ENCODE measurements around the gene COX4I1.
"Not testable (repeated sequence)": the region's sequence is repeated elsewhere in the genome, so short reads cannot be mapped to it uniquely, and the experiment has no call there.

COX4I1 gene

DNA sequence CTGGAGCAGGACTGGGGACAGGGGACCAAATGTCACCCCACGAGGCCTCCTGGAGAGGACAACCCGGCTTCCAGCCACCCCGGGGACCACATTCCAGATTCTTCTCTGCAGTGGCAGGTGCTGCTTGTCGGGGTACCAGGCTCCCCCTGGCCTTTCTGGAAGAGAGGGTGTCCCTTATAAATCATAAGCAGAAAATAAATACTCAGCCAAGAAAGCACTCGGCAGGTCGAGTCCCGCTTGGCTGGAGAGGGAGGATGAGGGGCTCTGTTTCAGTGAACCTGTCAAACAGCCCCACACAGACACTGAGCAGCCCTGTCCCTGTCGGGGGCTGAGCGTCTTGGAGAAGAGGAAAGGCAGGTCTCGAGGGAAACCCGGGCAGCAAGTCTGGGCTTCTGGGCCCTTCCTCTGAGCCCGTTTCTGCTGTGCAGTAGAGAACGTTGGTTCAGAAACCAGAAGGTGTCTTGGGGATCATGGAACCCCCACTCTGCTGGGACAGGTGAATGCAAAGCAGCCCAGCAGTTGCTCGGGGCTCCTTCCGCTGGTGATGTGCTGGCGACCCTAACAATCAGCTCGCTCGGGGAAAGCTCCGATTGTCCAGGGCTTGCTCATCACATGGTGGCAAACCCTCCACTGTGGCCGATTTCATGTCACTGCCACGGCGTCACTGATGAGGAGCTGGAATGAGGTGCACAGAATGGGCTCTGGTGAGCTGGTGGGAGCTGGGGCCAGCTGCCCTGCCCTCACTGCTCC is 36.6 kb downstream of the COX4I1 start:
- Histone ChIP-seq H3K27me3 (ENCODE audit: control insufficient read depth, insufficient read depth, low read length) (peaks cover 4% of the 10 kb centered on the region), H3K9me3 (ENCODE audit: control insufficient read depth, low read length) (no peaks in the 10 kb centered on the region), H3K79me2 (no peaks in the 10 kb centered on the region), H3K4me1 (no peaks in the 10 kb centered on the region), H3K27ac (no peak overlapping the region), H3K4me2 (ENCODE audit: low read length) (no peak overlapping the region), H3K9ac (no peak overlapping the region), H3K4me3 (ENCODE audit: low read depth, low read length) (no peak overlapping the region), H2AFZ (no peak overlapping the region), H3K36me3 (ENCODE audit: control insufficient read depth, insufficient read depth, low read length) (no peaks in the 10 kb centered on the region)
- TF ChIP-seq, protein P1, sequence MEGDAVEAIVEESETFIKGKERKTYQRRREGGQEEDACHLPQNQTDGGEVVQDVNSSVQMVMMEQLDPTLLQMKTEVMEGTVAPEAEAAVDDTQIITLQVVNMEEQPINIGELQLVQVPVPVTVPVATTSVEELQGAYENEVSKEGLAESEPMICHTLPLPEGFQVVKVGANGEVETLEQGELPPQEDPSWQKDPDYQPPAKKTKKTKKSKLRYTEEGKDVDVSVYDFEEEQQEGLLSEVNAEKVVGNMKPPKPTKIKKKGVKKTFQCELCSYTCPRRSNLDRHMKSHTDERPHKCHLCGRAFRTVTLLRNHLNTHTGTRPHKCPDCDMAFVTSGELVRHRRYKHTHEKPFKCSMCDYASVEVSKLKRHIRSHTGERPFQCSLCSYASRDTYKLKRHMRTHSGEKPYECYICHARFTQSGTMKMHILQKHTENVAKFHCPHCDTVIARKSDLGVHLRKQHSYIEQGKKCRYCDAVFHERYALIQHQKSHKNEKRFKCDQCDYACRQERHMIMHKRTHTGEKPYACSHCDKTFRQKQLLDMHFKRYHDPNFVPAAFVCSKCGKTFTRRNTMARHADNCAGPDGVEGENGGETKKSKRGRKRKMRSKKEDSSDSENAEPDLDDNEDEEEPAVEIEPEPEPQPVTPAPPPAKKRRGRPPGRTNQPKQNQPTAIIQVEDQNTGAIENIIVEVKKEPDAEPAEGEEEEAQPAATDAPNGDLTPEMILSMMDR (IDR thresholded peaks at IDR 0.05), result no peak

DNA sequence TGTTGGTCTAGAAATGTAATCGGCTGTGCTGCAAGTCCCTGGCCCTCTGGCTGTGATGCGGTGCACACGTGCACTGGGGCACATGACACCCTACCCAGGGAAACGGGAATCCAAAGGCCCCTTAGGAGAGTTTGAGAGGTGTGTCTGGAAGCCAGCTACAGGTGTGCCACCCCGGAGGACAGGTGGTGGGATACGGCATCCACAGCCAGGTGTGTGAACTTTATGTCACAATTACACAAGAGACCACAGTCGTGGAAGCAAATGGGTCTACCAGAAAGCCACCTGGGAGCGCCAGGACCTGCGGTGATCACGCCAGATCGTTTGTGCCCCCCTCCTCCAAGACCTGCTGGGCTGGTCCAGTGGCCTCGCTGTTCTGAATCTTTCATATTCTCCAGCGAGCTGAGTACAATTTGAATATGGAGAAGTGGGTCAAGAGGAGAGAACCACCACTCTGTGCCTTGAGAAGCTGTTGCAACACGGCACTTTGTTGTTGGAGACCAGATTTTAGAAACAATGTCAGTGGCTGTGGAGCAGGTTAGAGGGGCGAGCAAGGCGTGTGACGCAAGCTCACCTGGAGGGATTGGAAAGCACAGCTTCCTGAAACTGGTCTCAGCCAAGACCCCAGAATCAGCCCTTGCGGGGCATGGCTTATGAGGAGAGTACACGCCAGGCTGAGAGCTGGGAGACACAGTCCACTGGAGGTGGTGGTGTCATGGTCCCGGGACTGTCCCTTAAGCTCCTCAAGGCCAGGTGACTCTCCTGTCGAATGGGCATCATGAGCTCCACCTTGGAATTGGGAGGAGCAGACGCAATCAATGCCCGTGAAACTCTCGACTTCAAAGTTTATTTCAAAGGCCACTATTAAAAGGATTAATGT is 37.4 kb downstream of the COX4I1 start:
- Histone ChIP-seq H2AFZ (no peak overlapping the region), H3K27ac (no peak overlapping the region), H3K9me3 (ENCODE audit: control insufficient read depth, low read length) (no peaks in the 10 kb centered on the region), H3K9ac (no peak overlapping the region), H3K79me2 (no peaks in the 10 kb centered on the region), H3K27me3 (ENCODE audit: control insufficient read depth, insufficient read depth, low read length) (peaks cover 4% of the 10 kb centered on the region), H3K4me3 (ENCODE audit: low read depth, low read length) (no peak overlapping the region), H3K36me3 (ENCODE audit: control insufficient read depth, insufficient read depth, low read length) (no peaks in the 10 kb centered on the region), H3K4me2 (ENCODE audit: low read length) (no peak overlapping the region), H3K4me1 (no peaks in the 10 kb centered on the region)
- TF ChIP-seq, protein P1 (IDR thresholded peaks at IDR 0.05), result no peak

DNA sequence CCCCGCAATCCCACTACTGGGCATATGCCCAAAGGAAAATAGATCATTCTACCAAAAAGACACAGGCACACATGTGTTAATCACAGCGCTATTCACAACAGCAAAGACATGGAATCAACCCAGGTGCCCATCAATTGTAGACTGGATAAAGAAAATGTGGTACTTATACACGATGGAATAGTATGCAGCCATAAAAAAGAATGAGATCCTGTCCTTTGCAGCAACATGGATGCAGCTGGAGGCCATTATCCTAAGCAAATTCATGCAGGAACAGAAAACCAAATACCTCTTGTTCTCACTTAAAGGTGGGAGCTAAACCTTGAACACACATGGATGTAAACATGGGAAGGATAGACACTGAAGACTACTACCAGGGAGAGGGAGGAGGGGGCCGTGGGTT is 38.2 kb downstream of the COX4I1 start:
- not testable (repeated sequence) for H3K9me3 ChIP-seq (ENCODE audit: control insufficient read depth, low read length); H3K27me3 ChIP-seq (ENCODE audit: control insufficient read depth, insufficient read depth, low read length); H2AFZ ChIP-seq; H3K4me2 ChIP-seq (ENCODE audit: low read length); H3K27ac ChIP-seq; H3K79me2 ChIP-seq; H3K4me3 ChIP-seq (ENCODE audit: low read depth, low read length); H3K9ac ChIP-seq; H3K4me1 ChIP-seq; H3K36me3 ChIP-seq (ENCODE audit: control insufficient read depth, insufficient read depth, low read length)

DNA sequence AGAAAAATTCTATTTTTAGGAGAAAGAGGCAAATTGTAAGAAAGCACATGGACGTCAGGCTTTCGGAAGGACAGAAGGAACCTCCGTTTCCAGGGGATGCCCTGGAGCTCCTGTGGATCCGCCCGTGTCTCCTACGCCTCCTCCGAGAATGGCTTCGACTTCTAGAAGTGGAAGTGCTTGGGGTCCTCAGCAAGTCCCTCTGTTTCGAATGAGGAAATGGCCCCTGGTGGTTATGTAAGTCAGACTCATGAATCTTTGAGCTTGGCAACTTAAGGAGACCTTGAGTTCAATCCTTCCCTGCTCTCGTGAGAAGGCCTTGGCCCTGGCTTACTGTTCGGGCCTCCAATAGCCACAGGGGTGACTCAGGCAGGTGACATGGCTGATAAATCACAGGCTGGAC is 38.9 kb downstream of the COX4I1 start:
- no peaks in the 10 kb centered on the region for H3K9me3 ChIP-seq (ENCODE audit: control insufficient read depth, low read length)
- no peak overlapping the region for H3K4me2 ChIP-seq (ENCODE audit: low read length)
- H3K27me3 ChIP-seq (ENCODE audit: control insufficient read depth, insufficient read depth, low read length), result peaks cover 4% of the 10 kb centered on the region
- H3K36me3 ChIP-seq (ENCODE audit: control insufficient read depth, insufficient read depth, low read length), result no peaks in the 10 kb centered on the region
- no peak overlapping the region for H3K27ac ChIP-seq
- H2AFZ ChIP-seq, result no peak overlapping the region
- no peak overlapping the region for H3K4me3 ChIP-seq (ENCODE audit: low read depth, low read length)
- H3K79me2 ChIP-seq, result no peaks in the 10 kb centered on the region
- no peaks in the 10 kb centered on the region for H3K4me1 ChIP-seq
- TF ChIP-seq, protein P1 (IDR thresholded peaks at IDR 0.05), result no peak
- no peak overlapping the region for H3K9ac ChIP-seq

DNA sequence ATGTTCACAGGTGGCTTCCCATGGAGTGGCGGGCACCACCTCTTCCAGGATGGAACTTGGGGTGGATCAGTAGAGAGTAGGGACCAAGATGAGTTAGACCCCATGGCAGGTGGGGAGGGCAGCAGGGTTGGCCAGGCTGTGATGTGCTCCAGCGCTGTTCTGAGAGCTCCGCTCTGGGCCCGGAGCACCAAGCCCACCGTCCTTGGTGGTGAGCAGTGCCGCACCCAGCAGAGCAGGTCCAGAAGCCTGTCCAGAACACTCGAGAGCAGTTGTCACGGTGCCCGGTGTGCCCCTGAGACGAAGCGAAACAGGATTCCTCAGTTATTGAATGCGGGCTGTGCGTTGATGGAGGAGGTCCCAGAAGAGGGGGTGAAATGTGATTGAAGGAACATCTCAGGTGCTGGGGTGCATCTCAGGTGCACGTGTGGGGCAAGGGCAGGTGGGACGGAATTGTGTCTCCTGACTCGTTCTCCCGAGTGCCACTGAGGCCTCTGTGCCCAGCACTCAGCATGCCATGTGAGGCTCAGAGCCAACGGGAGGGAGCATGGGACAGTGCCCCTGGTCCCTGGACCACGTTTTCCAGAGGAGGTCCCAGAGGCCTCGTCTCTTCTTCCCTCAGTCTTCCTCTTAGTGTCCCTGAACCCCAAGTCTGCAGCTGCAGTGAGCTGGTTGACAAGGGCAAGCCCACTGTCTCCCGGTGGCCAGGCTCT is 39.5 kb downstream of the COX4I1 start:
- H2AFZ ChIP-seq, result no peak overlapping the region
- no peak overlapping the region for H3K27ac ChIP-seq
- no peak overlapping the region for H3K9ac ChIP-seq
- H3K27me3 ChIP-seq (ENCODE audit: control insufficient read depth, insufficient read depth, low read length), result peaks cover 4% of the 10 kb centered on the region
- H3K4me2 ChIP-seq (ENCODE audit: low read length), result no peak overlapping the region
- H3K9me3 ChIP-seq (ENCODE audit: control insufficient read depth, low read length), result no peaks in the 10 kb centered on the region
- no peaks in the 10 kb centered on the region for H3K36me3 ChIP-seq (ENCODE audit: control insufficient read depth, insufficient read depth, low read length)
- H3K4me1 ChIP-seq, result no peaks in the 10 kb centered on the region
- H3K79me2 ChIP-seq, result no peaks in the 10 kb centered on the region
- H3K4me3 ChIP-seq (ENCODE audit: low read depth, low read length), result no peak overlapping the region
- TF ChIP-seq, protein P1 (IDR thresholded peaks at IDR 0.05), result no peak

Measured in parathyroid adenoma (tissue), 2 donors.